Upper lobe of left lung (tissue), 6 donors: ENCODE data around the gene MAP3K6. TPM values are rescaled to one million over a fixed set of nuclear protein-coding genes. Genes with fewer than 3 reads are reported as not detected.
A peak's percentile ranks its signal among the peaks of the same experiment; 100 is the strongest.

Source experiments
- ATAC-seq, 2 donors: fragments of 200-7000 bp; cut with Tn5 transposase; one replicate each; pipeline ENCODE4 v1.9.1; 2022; ENCODE audit warnings: mild to moderate bottlenecking in 2 of 2, moderate library complexity in 2 of 2; ENCODE audit not compliant: low FRiP score in 2 of 2
- DNase-seq, 2 donors: peaks; one replicate each; pipeline ENCODE4 v3.0.0-alpha.2; 2019 to 2020
- H3K27ac ChIP-seq, 4 donors: fragments of 200-600 bp; sonication (generic); one replicate each; pipeline ENCODE4 v1.5.1; 2016 to 2019
- H3K27me3 ChIP-seq, 4 donors: fragments of 200-600 bp; sonication (generic); one replicate each; pipeline ENCODE4 v1.5.1; 2017 to 2019
- H3K36me3 ChIP-seq, 4 donors: fragments of 200-600 bp; sonication (generic); one replicate each; pipeline ENCODE4 v1.5.1; 2016 to 2019
- H3K4me1 ChIP-seq, 4 donors: fragments of 200-600 bp; sonication (generic); one replicate each; pipeline ENCODE4 v1.5.1; 2018 to 2019
- H3K4me3 ChIP-seq, 4 donors: fragments of 200-600 bp; sonication (generic); one replicate each; pipeline ENCODE4 v1.5.1; 2017 to 2019; ENCODE audit warnings: mild to moderate bottlenecking in 2 of 4, moderate library complexity in 1 of 4
- H3K9me3 ChIP-seq, 4 donors: fragments of 200-600 bp; sonication (generic); one replicate each; pipeline ENCODE4 v1.5.1; 2018 to 2019
- CTCF ChIP-seq, 6 experiments: fragments of 450-650 bp in 4 of 6; fragments of 200-600 bp in 2 of 6; sonication (generic) in 2 of 6; IDR thresholded peaks; one replicate each; pipeline ENCODE4 v1.5.1; 2016 to 2019; ENCODE audit warnings: antibody characterized with exemption in 6 of 6
- EP300 ChIP-seq, 4 donors: sonication (generic); formaldehyde crosslinking; IDR thresholded peaks; one replicate each; pipeline ENCODE4 v1.5.1; 2017; ENCODE audit warnings: antibody characterized with exemption in 4 of 4, control low read depth in 2 of 4
- POLR2A ChIP-seq, 4 donors: fragments of 450-650 bp; IDR thresholded peaks; one replicate each; pipeline ENCODE4 v1.5.1; 2016 to 2017; ENCODE audit warnings: antibody characterized with exemption in 4 of 4, mild to moderate bottlenecking in 2 of 4
- POLR2AphosphoS5 ChIP-seq, 2 donors: sonication (generic); formaldehyde crosslinking; IDR thresholded peaks; one replicate each; pipeline ENCODE4 v1.5.1; 2017; ENCODE audit warnings: antibody characterized with exemption in 2 of 2
- WGBS, 2 donors: methylation state at CpG; one replicate each; pipeline ENCODE4 v1.1.5; 2017 to 2018; 5-methylcytosine and 5-hydroxymethylcytosine counted together
- total RNA-seq, 6 donors: library from RNA; depleted of rRNA in 4 of 6; stranded (reverse); fragments of >200 nt in 4 of 6; gene quantifications; one replicate each; pipeline versions ENCODE4 v1.1.0 to v1.2.1, GENCODE V29; 2016 to 2021
- donor health status: DM: no; HTN: no; CAD: no; lungs with moderate emphysema.
- donor health status: DM: no; HTN: yes; CAD: no; lungs with severe emphysema.

Gene MAP3K6
- total RNA-seq, 6 donors from 2014 or later, result 36.6 to 302 (median 118) TPM

- 39 to 100% methylated on average over 2 to 8 of the region's 8 CpGs for WGBS, 2 donors
- DNase-seq (no peak), ATAC-seq (peak; percentile 18 to 34)
- Histone ChIP-seq H3K27ac (peak overlapping the region; percentile 68 to 91 (median 89)), H3K4me1 (peaks cover 5 to 33% (median 24%) of the 10 kb centered on the region in 4 donors), H3K9me3 (no peaks in the 10 kb centered on the region), H3K36me3 (peaks cover 0 to 4% (median under 1%) of the 10 kb centered on the region in 4 donors), H3K4me3 (peak overlapping the region; percentile 35 to 57 (median 47)), H3K27me3 (no peaks in the 10 kb centered on the region)
- TF ChIP-seq POLR2A (IDR thresholded peaks at IDR 0.05) (no peak), POLR2AphosphoS5 (IDR thresholded peaks at IDR 0.05) (no peak), CTCF (IDR thresholded peaks at IDR 0.05) (no peak), EP300 (IDR thresholded peaks at IDR 0.05) (no peak)
Measured at GRCh38 chr1:27342391-27342777, 24.4 kb downstream of the MAP3K6 start.

- peaks cover 0 to 11% (median 5%) of the 10 kb centered on the region in 4 donors for H3K36me3 ChIP-seq
- H3K4me1 ChIP-seq, result peaks cover 5 to 33% (median 24%) of the 10 kb centered on the region in 4 donors
- H3K27ac ChIP-seq, result peak within 1 kb of the TSS; percentile 68 to 91 (median 89)
- TF ChIP-seq POLR2AphosphoS5 (IDR thresholded peaks at IDR 0.05) (peak in 1 of 2 donors; percentile 43), EP300 (IDR thresholded peaks at IDR 0.05) (no peak), POLR2A (IDR thresholded peaks at IDR 0.05) (peak in 1 of 4 donors; percentile 46)
- no peaks in the 10 kb centered on the region for H3K9me3 ChIP-seq
- DNase-seq, result peak; percentile 80 to 90
- H3K4me3 ChIP-seq, result peak within 1 kb of the TSS; percentile 35 to 57 (median 47)
- ATAC-seq, result peak; percentile 65 to 84
- H3K27me3 ChIP-seq, result no peaks in the 10 kb centered on the region
- 24 to 26% methylated on average over 3 to 17 of the region's 22 CpGs for WGBS, 2 donors
Measured at GRCh38 chr1:27341525-27342252, 25.1 kb downstream of the MAP3K6 start, which contains the start of gene SYTL1. TSS of gene SYTL1 (plus strand) at chr1:27342022. CDS start at chr1:27345335, 3,313 bp downstream.

GRCh38 chr1:27339213-27339612 lies 27.5 kb downstream of the MAP3K6 start:
- H3K27me3 ChIP-seq, result no peaks in the 10 kb centered on the region
- 55 to 56% methylated on average over 5 of the region's 5 CpGs for WGBS, 2 donors
- peaks cover 4 to 36% (median 30%) of the 10 kb centered on the region in 4 donors for H3K36me3 ChIP-seq
- H3K4me3 ChIP-seq, result no peak overlapping the region
- ATAC-seq, result no peak
- TF ChIP-seq EP300 (IDR thresholded peaks at IDR 0.05) (no peak), POLR2A (IDR thresholded peaks at IDR 0.05) (no peak), CTCF (IDR thresholded peaks at IDR 0.05) (no peak), POLR2AphosphoS5 (IDR thresholded peaks at IDR 0.05) (no peak)
- DNase-seq, result no peak
- H3K9me3 ChIP-seq, result no peaks in the 10 kb centered on the region
- no peak overlapping the region for H3K27ac ChIP-seq
- peaks cover 5 to 33% (median 23%) of the 10 kb centered on the region in 4 donors for H3K4me1 ChIP-seq

GRCh38 chr1:27338751-27339150 lies 28.0 kb downstream of the MAP3K6 start:
- Histone ChIP-seq H3K4me1 (peaks cover 5 to 30% (median 21%) of the 10 kb centered on the region in 4 donors), H3K27ac (no peak overlapping the region), H3K27me3 (no peaks in the 10 kb centered on the region), H3K9me3 (no peaks in the 10 kb centered on the region), H3K36me3 (peaks cover 9 to 40% (median 34%) of the 10 kb centered on the region in 4 donors), H3K4me3 (no peak overlapping the region)
- no peak for ATAC-seq
- 87 to 92% methylated on average over 6 of the region's 6 CpGs for WGBS, 2 donors
- TF ChIP-seq POLR2AphosphoS5 (IDR thresholded peaks at IDR 0.05) (no peak), EP300 (IDR thresholded peaks at IDR 0.05) (no peak), CTCF (IDR thresholded peaks at IDR 0.05) (no peak)
- DNase-seq, result no peak

- 94% methylated on average over 5 of the region's 5 CpGs for WGBS, 2 donors
- no peak overlapping the region for H3K27ac ChIP-seq
- no peaks in the 10 kb centered on the region for H3K9me3 ChIP-seq
- DNase-seq, result no peak
- no peak overlapping the region for H3K4me3 ChIP-seq
- H3K4me1 ChIP-seq, result peaks cover 2 to 17% (median 14%) of the 10 kb centered on the region in 4 donors
- H3K27me3 ChIP-seq, result no peaks in the 10 kb centered on the region
- no peak for TF ChIP-seq POLR2AphosphoS5 (IDR thresholded peaks at IDR 0.05)
- H3K36me3 ChIP-seq, result peaks cover 13 to 60% (median 51%) of the 10 kb centered on the region in 4 donors
- no peak for ATAC-seq
Measured at GRCh38 chr1:27336756-27337155, 30.0 kb downstream of the MAP3K6 start.
